Measurements from ENCODE around the gene NUB1. TPM values are rescaled to one million over a fixed set of nuclear protein-coding genes. Genes with fewer than 3 reads are reported as not detected.

NUB1 gene
- total and polyA plus RNA-seq, 7 donors, result 23.6 to 56.2 (median 46.0) TPM

- H3K27ac ChIP-seq, result no peak overlapping the region
- ATAC-seq, result no peak
- intact Hi-C loops (cut with DNase I), result no loop called here
- H3K27me3 ChIP-seq (ENCODE audit: insufficient read depth in 3 of 3, low read length in 2 of 3), result no peaks in the 10 kb centered on the region
- no peak overlapping the region for H3K4me3 ChIP-seq
- no peaks in the 10 kb centered on the region for H3K9me3 ChIP-seq
- H3K36me3 ChIP-seq (ENCODE audit: insufficient read depth in 1 of 2, low read depth in 1 of 2), result no peaks in the 10 kb centered on the region
- no peak for DNase-seq
- TF ChIP-seq CTCF (IDR thresholded peaks at IDR 0.05), result no peak
- H3K4me1 ChIP-seq, result no peaks in the 10 kb centered on the region
These were observed 18.7 kb upstream of the NUB1 start for GRCh38 chr7:151322906-151323305.

GRCh38 chr7:151327022-151327421 lies 14.6 kb upstream of the NUB1 start:
- H3K9me3 ChIP-seq, result no peaks in the 10 kb centered on the region
- no peak for ATAC-seq
- H3K27ac ChIP-seq, result no peak overlapping the region
- WGBS, 3 donors, result 73 to 84% (median 81%) methylated on average over 2 of the region's 2 CpGs
- no peak for TF ChIP-seq CTCF (IDR thresholded peaks at IDR 0.05)
- H3K36me3 ChIP-seq (ENCODE audit: insufficient read depth in 1 of 2, low read depth in 1 of 2), result no peaks in the 10 kb centered on the region
- H3K4me3 ChIP-seq, result no peak overlapping the region
- no peaks in the 10 kb centered on the region for H3K27me3 ChIP-seq (ENCODE audit: insufficient read depth in 3 of 3, low read length in 2 of 3)
- intact Hi-C loops (cut with DNase I), result no loop called here
- H3K4me1 ChIP-seq, result no peaks in the 10 kb centered on the region
- DNase-seq, result no peak

- no peaks in the 10 kb centered on the region for H3K27me3 ChIP-seq (ENCODE audit: insufficient read depth in 3 of 3, low read length in 2 of 3)
- TF ChIP-seq CTCF (IDR thresholded peaks at IDR 0.05), result no peak
- intact Hi-C loops (cut with DNase I), result no loop called here
- no peaks in the 10 kb centered on the region for H3K4me1 ChIP-seq
- WGBS, 3 donors, result 64 to 83% (median 77%) methylated on average over 2 of the region's 2 CpGs
- no peaks in the 10 kb centered on the region for H3K9me3 ChIP-seq
- no peaks in the 10 kb centered on the region for H3K36me3 ChIP-seq (ENCODE audit: insufficient read depth in 1 of 2, low read depth in 1 of 2)
- no peak overlapping the region for H3K27ac ChIP-seq
- no peak overlapping the region for H3K4me3 ChIP-seq
- ATAC-seq (no peak), DNase-seq (no peak)
These were observed 14.0 kb upstream of the NUB1 start for GRCh38 chr7:151327659-151328058.

GRCh38 chr7:151330181-151330580 lies 11.4 kb upstream of the NUB1 start:
- ATAC-seq, result no peak
- Histone ChIP-seq H3K27me3 (ENCODE audit: insufficient read depth in 3 of 3, low read length in 2 of 3) (no peaks in the 10 kb centered on the region), H3K4me1 (no peaks in the 10 kb centered on the region), H3K9me3 (no peaks in the 10 kb centered on the region), H3K27ac (no peak overlapping the region), H3K36me3 (ENCODE audit: insufficient read depth in 1 of 2, low read depth in 1 of 2) (no peaks in the 10 kb centered on the region), H3K4me3 (no peak overlapping the region)
- DNase-seq, result no peak
- no peak for TF ChIP-seq CTCF (IDR thresholded peaks at IDR 0.05)
- intact Hi-C loops (cut with DNase I), result no loop called here

GRCh38 chr7:151330661-151331060 lies 11.0 kb upstream of the NUB1 start:
- DNase-seq (no peak), ATAC-seq (no peak)
- no peaks in the 10 kb centered on the region for H3K36me3 ChIP-seq (ENCODE audit: insufficient read depth in 1 of 2, low read depth in 1 of 2)
- 58 to 72% (median 61%) methylated on average over 3 of the region's 3 CpGs for WGBS, 3 donors
- no peaks in the 10 kb centered on the region for H3K9me3 ChIP-seq
- no peaks in the 10 kb centered on the region for H3K4me1 ChIP-seq
- TF ChIP-seq CTCF (IDR thresholded peaks at IDR 0.05), result no peak
- H3K27me3 ChIP-seq (ENCODE audit: insufficient read depth in 3 of 3, low read length in 2 of 3), result no peaks in the 10 kb centered on the region
- no peak overlapping the region for H3K27ac ChIP-seq
- no peak overlapping the region for H3K4me3 ChIP-seq
- intact Hi-C loops (cut with DNase I), result no loop called here
